GM12878 (cell line): ENCODE data around the gene SMARCC1. TPM values are rescaled to one million over a fixed set of nuclear protein-coding genes. Genes with fewer than 3 reads are reported as not detected.

ENCODE experiments used
- ATAC-seq: fragments of 200-7000 bp; cut with Tn5 transposase; 3 replicates; pipeline ENCODE4 v1.9.1; 2020; ENCODE audit warnings: mild to moderate bottlenecking, moderate library complexity
- BruUV-seq: library from RNA; stranded (reverse); fragments of 400-500 nt; replicated peaks from 2 replicates; lab custom pipeline; 2021; lab: Mats Ljungman, UMichigan
- CTCF ChIA-PET: fragments of 300-600 bp; sonication (Branson Sonifier 250); formaldehyde crosslinking; extraction: SDS; loops from one replicate; lab custom pipeline; 2021; ENCODE audit warnings: inconsistent platforms; lab: Yijun Ruan, JAX
- POLR2A ChIA-PET: fragments of 350-600 bp; formaldehyde crosslinking; extraction: SDS; loops from one replicate; lab custom pipeline; 2021; ENCODE audit warnings: inconsistent platforms; lab: Charles Lee
- RAD21 ChIA-PET: fragments of 300-600 bp; sonication (Branson Sonifier 250); formaldehyde crosslinking; loops from one replicate; lab custom pipeline; 2023; ENCODE audit warnings: antibody characterized with exemption; ENCODE audit not compliant: unreplicated experiment; lab: Charles Lee
- SMC1A ChIA-PET: fragments of 300-600 bp; sonication (Branson Sonifier 250); formaldehyde crosslinking; loops from one replicate; lab custom pipeline; 2023; ENCODE audit not compliant: unreplicated experiment, uncharacterized antibody; lab: Charles Lee
- DNase-seq: peaks from one replicate; pipeline ENCODE4 v3.0.0-alpha.2; 2011; ENCODE audit warnings: low read depth, low spot score
- FAIRE-seq: peaks from 3 replicates; lab custom pipeline; 2011; peaks lifted over from hg19 to GRCh38; lab: Jason Lieb, UNC
- H2AFZ ChIP-seq: 2 replicates; pipeline ENCODE4 v1.6.0; 2011; ENCODE audit warnings: low read depth, low read length, control low read depth; ENCODE audit not compliant: control insufficient read depth
- H3K27ac ChIP-seq: 2 replicates; pipeline ENCODE4 v1.5.1; 2011; ENCODE audit warnings: control low read depth; ENCODE audit not compliant: control insufficient read depth, insufficient read depth
- H3K27me3 ChIP-seq, 2 experiments: replicated peaks in 1 of 2; 2 replicates each; pipeline versions ENCODE4 v1.6.0 to v1.6.1; 2011; ENCODE audit warnings: low read length in 1 of 2; ENCODE audit not compliant: control insufficient read depth in 2 of 2, insufficient read depth in 2 of 2
- H3K36me3 ChIP-seq, 2 experiments: 2 replicates each; pipeline ENCODE4 v1.5.1; 2011; ENCODE audit warnings: low read length in 1 of 2; ENCODE audit not compliant: control insufficient read depth in 2 of 2, insufficient read depth in 2 of 2
- H3K4me1 ChIP-seq: 2 replicates; pipeline ENCODE4 v1.6.1; 2011; ENCODE audit warnings: mild to moderate bottlenecking, low read length, moderate library complexity, mixed read lengths; ENCODE audit not compliant: control insufficient read depth, insufficient read depth
- H3K4me2 ChIP-seq: 2 replicates; pipeline ENCODE4 v1.6.0; 2011; ENCODE audit warnings: control low read depth; ENCODE audit not compliant: control insufficient read depth, insufficient read depth
- H3K4me3 ChIP-seq: fragments of 200-600 bp; sonication (generic); 2 replicates; pipeline ENCODE4 v1.5.1; 2016
- H3K79me2 ChIP-seq: 2 replicates; pipeline ENCODE4 v1.6.0; 2011; ENCODE audit warnings: low read length; ENCODE audit not compliant: control insufficient read depth, insufficient read depth
- H3K9ac ChIP-seq: 2 replicates; pipeline ENCODE4 v1.8.0; 2011; ENCODE audit warnings: low read length, control low read depth, mixed read lengths; ENCODE audit not compliant: control insufficient read depth, insufficient read depth
- H3K9me3 ChIP-seq: replicated peaks from 3 replicates; pipeline ENCODE4 v1.5.1; 2011; ENCODE audit warnings: mild to moderate bottlenecking, low read length; ENCODE audit not compliant: control insufficient read depth, insufficient read depth
- H4K20me1 ChIP-seq: 2 replicates; pipeline ENCODE4 v1.6.0; 2011; ENCODE audit not compliant: control insufficient read depth, insufficient read depth
- MEF2A ChIP-seq: IDR thresholded peaks from 2 replicates; pipeline ENCODE4 v1.6.1; 2011; ENCODE audit warnings: low read depth, mild to moderate bottlenecking, low read length, moderate library complexity; ENCODE audit not compliant: insufficient read depth
- MEF2B ChIP-seq: fragments of 450-650 bp; IDR thresholded peaks from 2 replicates; pipeline ENCODE4 v1.6.1; 2018; ENCODE audit warnings: mild to moderate bottlenecking, moderate library complexity; ENCODE audit not compliant: partially characterized antibody, poor library complexity, severe bottlenecking
- ZNF207 ChIP-seq: fragments of 450-650 bp; IDR thresholded peaks from 2 replicates; pipeline ENCODE4 v1.6.1; 2014; ENCODE audit warnings: antibody characterized with exemption, mild to moderate bottlenecking, borderline replicate concordance
- ZNF384 ChIP-seq: IDR thresholded peaks from 2 replicates; pipeline ENCODE4 v1.6.1; 2012; ENCODE audit warnings: low read depth, mild to moderate bottlenecking, low read length, improper control_type of control experiment, borderline replicate concordance
- WGBS: methylation state at CpG from one replicate; pipeline ENCODE4 v1.1.6; 2016; ENCODE audit warnings: low lambda C conversion rate; ENCODE audit not compliant: insufficient replicate concordance, insufficient coverage; ENCODE audit errors: missing lambda C conversion rate; 5-methylcytosine and 5-hydroxymethylcytosine counted together
- in situ Hi-C: fragments of 300-500 bp; cut with MboI; formaldehyde crosslinking; loops from 9 replicates; pipeline ENCODE4 v1.14.3; 2018; ENCODE audit warnings: mixed read lengths
- intact Hi-C: fragments of 100-400 bp; cut with micrococcal nuclease; formaldehyde crosslinking; loops from one replicate; pipeline ENCODE4 v1.14.2; 2022; ENCODE audit not compliant: unreplicated experiment
- polyA plus RNA-seq, 11 experiments: library from polyadenylated mRNA; depleted of rRNA in 4 of 11; unstranded in 6 of 11; stranded (reverse) in 5 of 11; fragments of >200 nt; fragmentation: Nextera tagmentation in 4 of 11; fragmentation: Illumina TruSeq in 1 of 11; extraction: Ambion mirVana in 4 of 11; extraction: Trizol in 1 of 11; gene quantifications; 1 replicate in 1 of 11; 2 replicates in 10 of 11; pipeline versions ENCODE4 v1.2.1 to v1.2.3, GENCODE V29; 2011 to 2016; ENCODE audit warnings: inconsistent platforms in 2 of 11, missing spikeins in 2 of 11, low read depth in 1 of 11
- total RNA-seq, 4 experiments: library from RNA; depleted of rRNA in 3 of 4; stranded (reverse); fragments of >200 nt in 3 of 4; fragmentation: Illumina TruSeq in 1 of 4; extraction: Trizol in 1 of 4; gene quantifications; 2 replicates each; pipeline versions ENCODE4 v1.2.1 to v1.2.3, GENCODE V29; 2013 to 2021

SMARCC1 gene
- total and polyA plus RNA-seq, 10 of the 15 experiments (the other 5 are each of a cell fraction or from before 2014, with no cell fraction given): 26.6 to 147 (median 57.1) TPM

- 73% methylated on average over 8 of the region's 8 CpGs for WGBS
- DNase-seq: no peak
- Histone ChIP-seq H3K4me1 (no peaks in the 10 kb centered on the region), H3K9me3 (no peaks in the 10 kb centered on the region), H2AFZ (no peak overlapping the region), H4K20me1 (no peaks in the 10 kb centered on the region), H3K27me3 (no peaks in the 10 kb centered on the region), H3K36me3 (peaks cover 6 to 10% of the 10 kb centered on the region in 2 experiments; a peak in 3 of 4 replicates), H3K79me2 (no peaks in the 10 kb centered on the region), H3K9ac (no peak overlapping the region), H3K27ac (no peak overlapping the region), H3K4me3 (no peak overlapping the region), H3K4me2 (no peak overlapping the region)
- TF ChIP-seq MEF2B (peak; percentile 27), MEF2A (peak; percentile 73; the same call in 1 of the 2 replicates), ZNF207 (no peak), ZNF384 (peak; percentile 62; the same call in 1 of the 2 replicates)
- peak; percentile 50; the same call in 2 of the 3 replicates for ATAC-seq
- FAIRE-seq: no peak
- ChIA-PET POLR2A (interaction anchor here (1.3 kb wide), 1 partner anchor 11 kb away, joined by 5 read pairs; no protein-coding TSS in a partner anchor), RAD21 (interaction anchor here (0.7 kb wide), 1 partner anchor 332 kb away, joined by 3 read pairs; no protein-coding TSS in a partner anchor), CTCF (interaction anchor here (0.6 to 5.3 kb wide), 3 partner anchors 11 to 244 kb away, joined by 3 to 42 read pairs (median 4); no protein-coding TSS in a partner anchor), SMC1A (interaction anchor here (0.7 to 1.2 kb wide), 3 partner anchors 11 to 86 kb away, joined by 3 read pairs; no protein-coding TSS in a partner anchor)
- BruUV-seq: no TSS peak
- intact Hi-C loops: no loop called here
- in situ Hi-C loops: no loop called here
These were observed 32.0 kb upstream of the SMARCC1 start for GRCh38 chr3:47813551-47814177.
